IPS-20b (cell line): ENCODE results near the gene SPATA24.

Experiments
- H3K27ac ChIP-seq: one replicate; pipeline ENCODE4 v1.5.1; 2013; ENCODE audit warnings: low read length
- H3K27me3 ChIP-seq: 2 replicates; pipeline ENCODE4 v1.6.1; 2013; ENCODE audit warnings: mild to moderate bottlenecking, low read length, inconsistent platforms; ENCODE audit not compliant: insufficient read depth
- H3K36me3 ChIP-seq: 2 replicates; pipeline ENCODE4 v1.6.1; 2013; ENCODE audit warnings: low read depth, mild to moderate bottlenecking, inconsistent platforms, low read length, moderate library complexity; ENCODE audit not compliant: insufficient read depth
- H3K4me1 ChIP-seq: 2 replicates; pipeline ENCODE4 v1.6.1; 2013; ENCODE audit warnings: mild to moderate bottlenecking, control low read depth, inconsistent platforms, low read length, moderate library complexity; ENCODE audit not compliant: insufficient read depth
- H3K4me3 ChIP-seq: 2 replicates; pipeline ENCODE4 v1.5.1; 2013; ENCODE audit warnings: mild to moderate bottlenecking, low read length, inconsistent platforms
- H3K9ac ChIP-seq: 2 replicates; pipeline ENCODE4 v1.6.1; 2013; ENCODE audit warnings: low read depth, mild to moderate bottlenecking, inconsistent platforms, low read length, moderate library complexity
- H3K9me3 ChIP-seq: 2 replicates; pipeline ENCODE4 v1.6.1; 2013; ENCODE audit warnings: mild to moderate bottlenecking, low read depth, low read length, inconsistent platforms; ENCODE audit not compliant: insufficient read depth

SPATA24 gene

DNA sequence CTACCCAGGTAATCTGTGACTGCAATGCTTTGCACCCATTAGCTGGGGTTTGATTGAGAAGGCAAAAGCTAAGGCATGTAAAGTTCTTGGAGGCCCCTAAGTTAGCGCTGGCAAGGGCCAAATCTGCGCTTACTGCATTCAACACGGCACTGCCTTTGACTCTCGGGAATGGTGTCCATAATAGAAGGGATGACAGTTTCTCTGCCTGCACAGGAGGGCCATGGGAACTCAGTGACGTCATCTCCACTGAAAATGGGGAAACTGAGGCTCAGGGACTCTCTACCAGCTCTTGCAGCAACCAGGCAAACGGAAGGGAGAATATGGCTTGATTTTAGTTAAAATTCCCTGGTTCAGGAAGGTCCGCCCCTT, 487 bp downstream of the SPATA24 start:
- Histone ChIP-seq H3K27ac (peak overlapping the region; percentile 80), H3K9ac (peak overlapping the region; percentile 88; the same call in 1 of the 2 replicates)

DNA sequence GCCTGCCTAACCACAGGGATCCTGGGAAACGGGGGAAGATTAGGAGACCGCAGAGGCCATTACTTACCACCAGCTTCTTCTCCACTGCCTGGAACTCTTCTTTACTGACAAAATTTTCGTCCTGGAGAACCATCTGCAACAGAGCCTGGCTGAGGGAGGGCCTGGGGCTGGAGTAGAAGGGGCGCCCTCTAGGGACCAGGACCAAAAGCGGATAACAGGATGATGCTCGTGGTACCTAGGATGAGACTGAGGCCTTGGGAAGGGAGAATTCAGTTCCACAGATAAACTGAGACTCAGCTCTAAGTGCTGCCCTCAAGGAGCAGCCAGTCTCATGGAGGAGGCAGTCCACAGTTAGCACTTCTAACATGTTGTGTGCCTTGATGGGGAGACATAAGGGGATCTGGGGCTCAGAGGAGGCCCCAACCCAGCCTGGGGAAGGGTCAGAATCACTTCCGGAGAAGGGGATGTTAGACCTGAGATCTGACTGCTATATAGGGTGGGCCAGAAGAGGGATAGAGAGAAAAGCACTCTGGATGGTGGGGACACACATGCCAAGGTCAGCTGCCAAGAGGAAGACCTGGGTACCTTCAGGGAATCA, 1.2 kb downstream of the SPATA24 start:
- H3K27ac ChIP-seq = no peak overlapping the region

More for the DNA sequence above, 487 bp downstream of the SPATA24 start:
- Histone ChIP-seq H3K9me3 (no peaks in the 10 kb centered on the region), H3K4me1 (peaks cover 14% of the 10 kb centered on the region; the same call in 1 of the 2 replicates), H3K27me3 (no peaks in the 10 kb centered on the region), H3K4me3 (peak overlapping the region; percentile 82), H3K36me3 (peaks cover 16% of the 10 kb centered on the region)

GRCh38 chr5:139401546-139401945, 2.3 kb downstream of the SPATA24 start:
- H3K4me1 ChIP-seq = peaks cover 14% of the 10 kb centered on the region; the same call in 1 of the 2 replicates
- H3K4me3 ChIP-seq = no peak overlapping the region
- no peaks in the 10 kb centered on the region for H3K9me3 ChIP-seq
- peaks cover 16% of the 10 kb centered on the region for H3K36me3 ChIP-seq
- H3K9ac ChIP-seq = no peak overlapping the region
- H3K27me3 ChIP-seq = no peaks in the 10 kb centered on the region
- H3K27ac ChIP-seq = no peak overlapping the region

More for the DNA sequence above, 1.2 kb downstream of the SPATA24 start:
- H3K4me3 ChIP-seq = no peak overlapping the region
- peaks cover 16% of the 10 kb centered on the region for H3K36me3 ChIP-seq
- no peaks in the 10 kb centered on the region for H3K27me3 ChIP-seq
- peaks cover 14% of the 10 kb centered on the region; the same call in 1 of the 2 replicates for H3K4me1 ChIP-seq
- H3K9me3 ChIP-seq = no peaks in the 10 kb centered on the region
- no peak overlapping the region for H3K9ac ChIP-seq

GRCh38 chr5:139399501-139400121, 4.3 kb downstream of the SPATA24 start:
- Histone ChIP-seq H3K27me3 (peaks cover 17% of the 10 kb centered on the region), H3K27ac (no peak overlapping the region), H3K9ac (no peak overlapping the region), H3K36me3 (peaks cover 16% of the 10 kb centered on the region), H3K9me3 (no peaks in the 10 kb centered on the region), H3K4me1 (peaks cover 19% of the 10 kb centered on the region; the same call in 1 of the 2 replicates), H3K4me3 (no peak overlapping the region)

GRCh38 chr5:139397921-139398320, 6.0 kb downstream of the SPATA24 start:
- Histone ChIP-seq H3K4me1 (peaks cover 8% of the 10 kb centered on the region; the same call in 1 of the 2 replicates), H3K9me3 (no peaks in the 10 kb centered on the region), H3K4me3 (no peak overlapping the region), H3K27me3 (peaks cover 34% of the 10 kb centered on the region), H3K27ac (no peak overlapping the region), H3K9ac (no peak overlapping the region), H3K36me3 (peaks cover 16% of the 10 kb centered on the region)

DNA sequence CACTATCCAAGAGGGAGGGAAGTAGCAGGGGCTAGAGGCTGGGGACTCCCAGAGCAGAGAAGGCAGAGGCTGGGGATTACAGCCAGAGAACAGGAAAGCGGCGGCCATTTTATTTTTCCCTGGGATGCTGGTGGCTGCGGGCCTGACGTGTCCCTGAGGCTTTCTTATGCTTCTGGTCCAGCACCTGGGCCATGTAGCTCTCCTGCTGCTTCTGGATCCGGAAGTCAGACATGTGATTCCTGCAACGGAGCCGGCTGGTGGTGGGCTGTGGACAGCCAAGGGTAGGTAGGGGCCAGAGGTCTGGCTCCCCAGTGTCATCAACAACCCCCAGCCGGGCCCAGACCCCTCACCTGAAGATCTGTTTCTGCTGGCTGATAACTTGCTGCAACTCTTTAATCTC, 7.2 kb downstream of the SPATA24 start:
- Histone ChIP-seq H3K36me3 (peaks cover 16% of the 10 kb centered on the region), H3K9ac (no peak overlapping the region), H3K4me1 (peaks cover 7% of the 10 kb centered on the region; the same call in 1 of the 2 replicates), H3K27me3 (peaks cover 46% of the 10 kb centered on the region), H3K4me3 (no peak overlapping the region), H3K27ac (no peak overlapping the region), H3K9me3 (no peaks in the 10 kb centered on the region)

DNA sequence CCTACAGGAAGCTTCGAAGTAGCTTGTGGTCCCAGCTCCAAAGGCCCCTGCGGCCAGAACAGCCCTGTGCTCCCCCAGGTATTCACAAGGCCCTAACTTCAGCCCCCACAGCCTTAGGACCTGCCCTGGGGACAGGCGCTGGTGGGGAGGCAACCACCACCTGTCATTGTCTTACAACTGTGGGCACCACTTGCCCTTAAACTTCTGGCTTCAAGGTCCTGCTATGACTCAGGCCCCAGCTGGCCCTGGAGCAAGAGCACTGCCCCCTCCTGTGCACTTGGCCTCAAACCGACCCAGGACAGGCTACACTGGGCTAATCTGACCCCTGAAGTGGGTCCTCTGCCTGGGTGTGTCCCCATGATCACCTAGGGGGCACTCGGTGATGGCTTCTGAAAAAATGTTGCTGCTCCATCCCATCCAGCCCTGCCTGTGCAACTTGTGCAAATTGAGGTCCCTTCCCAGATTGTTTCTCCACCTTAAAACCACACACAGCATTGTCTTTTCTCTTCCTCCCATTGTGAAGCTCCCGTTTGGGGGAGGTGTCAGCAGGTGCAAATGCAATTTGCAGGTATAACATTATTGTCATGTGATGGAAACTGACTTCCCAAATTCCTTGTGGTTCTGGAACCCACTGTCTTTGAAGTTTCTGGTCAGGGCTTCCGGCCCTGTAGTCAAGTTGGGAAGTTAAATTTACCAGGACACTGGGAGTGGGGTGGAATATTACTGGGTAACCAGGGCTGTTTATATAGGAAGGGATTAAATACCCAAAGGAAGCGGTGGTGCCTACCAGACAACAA, 7.8 kb downstream of the SPATA24 start:
- Histone ChIP-seq H3K9ac (no peak overlapping the region), H3K4me1 (peaks cover 7% of the 10 kb centered on the region; the same call in 1 of the 2 replicates), H3K27ac (no peak overlapping the region), H3K36me3 (peaks cover 10% of the 10 kb centered on the region), H3K4me3 (no peak overlapping the region), H3K27me3 (peaks cover 53% of the 10 kb centered on the region), H3K9me3 (no peaks in the 10 kb centered on the region)

GRCh38 chr5:139394654-139395566, 9.0 kb downstream of the SPATA24 start, which contains the start of gene PROB1:
Gene PROB1, minus strand, starts transcription at chr5:139395104. Its CDS starts 23 bp downstream, at chr5:139395081.
- Histone ChIP-seq H3K9me3 (no peaks in the 10 kb centered on the region), H3K9ac (no peak within 1 kb of the TSS), H3K4me1 (peaks cover 7% of the 10 kb centered on the region; the same call in 1 of the 2 replicates), H3K36me3 (0 out of 2 replicates have a peak, but pooled peaks cover 6% of the 10 kb centered on the region), H3K27ac (no peak within 1 kb of the TSS), H3K27me3 (peaks cover 56% of the 10 kb centered on the region), H3K4me3 (peak within 1 kb of the TSS; percentile 66)

- Histone ChIP-seq H3K4me3 (peak overlapping the region; percentile 66), H3K27me3 (peaks cover 56% of the 10 kb centered on the region), H3K9ac (no peak overlapping the region), H3K27ac (no peak overlapping the region), H3K9me3 (no peaks in the 10 kb centered on the region), H3K4me1 (peaks cover 7% of the 10 kb centered on the region; the same call in 1 of the 2 replicates), H3K36me3 (no peaks in the 10 kb centered on the region)
Measured at GRCh38 chr5:139394123-139394653, 9.7 kb downstream of the SPATA24 start.

- Histone ChIP-seq H3K4me1 (peaks cover 7% of the 10 kb centered on the region; the same call in 1 of the 2 replicates), H3K9me3 (no peaks in the 10 kb centered on the region), H3K9ac (peak overlapping the region; percentile 34; the same call in 1 of the 2 replicates), H3K4me3 (peak overlapping the region; percentile 66), H3K36me3 (no peaks in the 10 kb centered on the region), H3K27me3 (peaks cover 56% of the 10 kb centered on the region), H3K27ac (no peak overlapping the region)
Measured at GRCh38 chr5:139393497-139394122, 10.3 kb downstream of the SPATA24 start.
